Dedifferentiated amniotic fluid mesenchymal stem cell (primary cell): ENCODE measurements around the gene LIF.
A peak's percentile ranks its signal among the peaks of the same experiment; 100 is the strongest.
"Not testable (repeated sequence)": the region's sequence is repeated elsewhere in the genome, so short reads cannot be mapped to it uniquely, and the experiment has no call there.

ENCODE experiments used
- DNase-seq: peaks from one replicate; pipeline ENCODE4 v3.0.0-alpha.2; 2016; ENCODE audit errors: extremely low spot score

LIF gene

DNA sequence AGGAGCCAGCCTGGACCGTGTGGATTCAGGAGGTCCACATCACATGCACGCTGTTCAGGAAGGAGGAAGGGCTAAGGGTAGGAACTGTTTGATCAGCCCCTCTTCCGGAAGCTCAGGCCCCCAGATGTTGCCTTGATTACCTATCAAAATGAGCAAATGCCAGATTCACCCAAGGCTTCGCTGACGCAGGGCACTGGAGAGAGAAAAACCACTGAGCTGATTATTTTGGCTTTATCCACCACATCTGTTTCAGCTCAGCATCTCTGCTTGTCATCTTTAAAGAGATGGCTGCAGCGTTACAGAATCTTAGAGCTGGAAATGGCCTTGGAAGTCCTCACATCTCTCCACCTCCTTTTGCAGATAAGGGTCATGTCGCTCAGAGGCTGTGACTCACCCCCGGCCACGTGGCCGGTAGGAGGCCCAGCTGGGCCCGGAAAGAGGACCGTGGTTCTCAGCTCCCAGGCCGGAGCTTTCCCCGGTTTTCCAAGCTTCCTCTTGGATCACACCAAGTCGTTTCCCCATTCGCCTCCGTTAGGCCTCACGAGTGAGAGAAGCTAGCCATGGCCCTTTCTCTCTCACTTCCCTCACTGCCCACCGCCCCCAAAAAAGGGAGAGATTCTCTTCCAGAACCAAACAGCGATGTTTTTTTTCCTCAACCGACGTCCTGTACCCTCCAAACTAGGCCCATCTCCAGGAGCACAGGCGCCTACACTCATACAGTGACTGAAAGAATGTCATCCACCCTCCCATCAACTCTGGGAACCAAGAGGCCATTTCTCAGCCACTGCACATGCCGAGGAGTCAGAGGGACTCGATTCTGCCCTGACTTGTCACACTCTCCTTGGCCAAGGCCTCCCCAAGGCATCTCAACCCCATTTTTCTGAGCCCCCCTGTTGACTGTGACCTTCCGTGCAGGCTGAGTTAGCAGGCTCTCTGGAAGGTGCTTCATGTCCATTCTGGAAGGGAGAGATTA is 37.6 kb downstream of the LIF start:
- DNase-seq = peak; percentile 67

GRCh38 chr22:30206944-30207343 is 39.6 kb downstream of the LIF start:
- DNase-seq = peak; percentile 94

- peak; percentile 90 for DNase-seq
These were observed 41.1 kb downstream of the LIF start for GRCh38 chr22:30205281-30206115.

GRCh38 chr22:30204742-30205111 is 41.8 kb downstream of the LIF start:
- DNase-seq = peak; percentile 90

- no peak for DNase-seq
These were observed 42.4 kb downstream of the LIF start for GRCh38 chr22:30204015-30204741.

DNA sequence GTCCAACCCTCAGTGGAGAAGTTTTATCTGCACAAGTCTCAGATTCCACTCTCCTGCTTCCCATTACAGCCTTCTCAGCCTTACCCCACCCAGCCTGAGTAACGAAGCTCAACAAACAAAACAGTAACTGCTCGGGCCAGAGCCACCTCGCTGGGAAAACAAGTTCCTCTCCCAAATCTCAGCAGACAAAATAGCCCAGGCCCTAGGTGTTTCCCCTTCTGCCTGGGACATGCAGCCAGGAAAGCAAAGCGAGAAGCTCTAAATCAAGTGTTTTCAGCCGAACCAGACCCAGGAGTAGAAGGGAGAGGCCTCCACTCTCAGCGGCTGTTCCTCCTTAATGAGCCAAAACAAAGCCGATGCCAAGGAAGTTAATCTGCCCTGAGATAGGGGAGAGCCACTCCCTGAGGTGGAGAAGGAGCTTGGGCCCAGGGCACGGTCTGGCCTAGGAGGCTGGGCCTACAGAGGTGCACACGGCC is 44.0 kb downstream of the LIF start:
- peak; percentile 73 for DNase-seq

- DNase-seq = no peak
These were observed 44.6 kb downstream of the LIF start for GRCh38 chr22:30201945-30202344.

GRCh38 chr22:30200905-30201304 is 45.7 kb downstream of the LIF start:
- DNase-seq = not testable (repeated sequence)

GRCh38 chr22:30198921-30199320 is 47.6 kb downstream of the LIF start:
- DNase-seq = no peak

- DNase-seq = no peak
These were observed 48.3 kb downstream of the LIF start for GRCh38 chr22:30198152-30198825.

GRCh38 chr22:30197389-30197788 is 49.2 kb downstream of the LIF start:
- DNase-seq = no peak

DNA sequence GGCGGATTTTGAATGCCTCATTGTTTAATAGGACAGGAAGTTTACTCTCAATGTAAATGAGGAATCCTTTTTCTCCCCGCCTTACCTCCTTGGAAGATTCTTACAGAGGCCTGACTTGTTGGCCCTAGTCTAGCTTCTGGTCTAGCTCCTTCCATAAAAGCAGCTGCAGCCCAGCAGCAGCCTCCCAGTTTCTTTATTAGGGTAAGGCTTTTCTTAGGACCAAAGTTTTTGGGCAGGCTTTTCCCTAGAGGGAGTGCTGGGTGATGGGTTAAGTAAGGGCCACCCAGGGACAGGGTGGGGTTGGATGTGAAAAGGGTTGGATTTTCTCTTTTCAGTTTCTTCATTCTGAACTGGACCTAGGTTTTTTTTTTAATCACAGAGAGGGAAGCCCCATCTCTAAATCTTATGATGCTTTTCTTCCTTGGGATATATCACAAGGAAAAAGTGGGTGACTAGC is 49.7 kb downstream of the LIF start:
- DNase-seq = no peak

DNA sequence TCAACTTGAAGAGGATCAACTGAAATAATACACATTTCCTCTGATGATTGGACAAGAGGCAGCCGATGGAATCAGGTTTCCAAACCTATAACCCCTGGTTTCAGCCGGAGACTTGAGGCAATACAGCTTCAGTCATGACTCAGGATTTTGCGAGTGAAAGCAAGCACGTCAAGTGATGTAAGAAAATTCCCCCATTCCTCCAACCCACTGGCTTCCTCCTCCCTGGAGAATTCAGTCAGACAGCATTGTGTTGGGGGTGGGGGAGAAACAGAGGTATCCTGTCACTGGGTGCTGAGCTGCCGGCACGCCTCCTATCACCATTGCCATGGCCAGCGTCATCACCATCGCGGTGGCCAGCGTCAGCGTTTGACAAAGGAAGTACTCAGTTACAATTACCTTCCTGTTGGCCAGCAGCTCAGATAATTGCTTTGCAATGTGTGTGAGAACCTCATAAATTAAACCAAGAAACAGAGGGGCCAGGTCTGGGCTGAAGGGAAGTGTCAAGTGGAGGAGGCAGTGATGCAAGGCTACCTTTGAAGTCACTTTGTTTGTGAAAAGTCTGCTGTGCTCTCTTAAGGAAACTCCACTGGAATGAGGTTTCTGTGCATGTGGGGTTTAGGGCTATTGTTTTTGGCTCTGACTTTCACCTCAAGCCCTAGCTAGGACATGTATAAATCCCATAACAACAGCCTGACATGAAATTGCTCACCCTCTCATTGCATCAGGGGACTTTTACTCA is 50.2 kb downstream of the LIF start:
- peak; percentile 100 for DNase-seq

GRCh38 chr22:30195245-30196140 is 51.1 kb downstream of the LIF start:
- DNase-seq = no peak

DNA sequence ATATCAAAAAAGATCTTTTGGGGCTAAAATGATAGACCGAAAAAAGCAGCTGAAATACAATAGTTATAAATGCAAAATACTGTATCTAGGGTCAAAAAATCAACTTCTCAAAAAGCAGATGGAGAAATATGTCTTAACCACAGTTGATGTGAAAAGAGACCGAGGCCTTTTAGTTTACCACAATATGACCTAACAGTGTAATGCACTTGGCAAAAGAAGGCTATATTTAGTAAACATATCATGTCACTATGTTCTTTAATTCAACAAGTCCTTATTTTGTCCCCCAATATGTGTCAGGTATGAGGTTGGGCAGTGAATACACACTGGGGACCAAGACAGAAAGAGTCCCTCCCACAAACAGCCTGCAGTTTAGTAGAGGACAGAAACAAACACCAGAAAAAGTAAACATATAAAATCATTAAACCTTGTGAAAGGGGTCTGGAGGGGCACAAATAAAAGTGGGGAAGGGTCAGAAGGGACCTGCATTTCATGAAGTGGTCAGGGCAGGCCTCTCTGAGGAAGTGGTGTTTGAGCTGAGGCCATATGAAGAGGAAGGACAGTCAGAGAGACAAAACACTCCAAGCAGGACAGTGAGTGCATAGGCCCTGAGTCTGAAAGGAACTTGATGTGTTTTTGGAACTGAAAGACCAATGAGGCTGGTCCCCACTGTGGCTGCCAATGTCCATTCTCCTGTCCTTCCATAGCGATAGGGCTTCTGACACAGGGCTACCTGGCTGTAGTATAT is 53.4 kb downstream of the LIF start:
- no peak for DNase-seq

DNA sequence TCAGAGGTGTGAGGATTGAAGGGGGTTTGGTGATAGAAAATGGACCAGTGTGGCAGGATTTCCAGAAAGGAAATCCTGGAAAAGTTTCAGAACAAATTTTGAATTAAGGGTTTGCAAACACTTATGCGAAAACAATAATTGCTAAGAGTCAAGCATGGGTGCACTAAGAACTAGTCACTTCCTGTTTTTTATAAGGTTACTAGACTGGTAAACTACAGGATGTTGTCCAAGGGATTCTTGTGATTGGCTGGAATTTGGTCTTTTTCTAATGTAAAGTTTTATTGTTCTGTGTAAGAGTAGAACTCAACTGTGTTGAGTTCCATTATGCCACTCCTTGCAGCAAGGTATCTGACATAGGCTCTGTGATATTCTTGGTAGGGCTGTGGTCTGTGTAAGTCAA is 54.1 kb downstream of the LIF start:
- DNase-seq = no peak

- no peak for DNase-seq
These were observed 55.4 kb downstream of the LIF start for GRCh38 chr22:30191040-30191701.

DNA sequence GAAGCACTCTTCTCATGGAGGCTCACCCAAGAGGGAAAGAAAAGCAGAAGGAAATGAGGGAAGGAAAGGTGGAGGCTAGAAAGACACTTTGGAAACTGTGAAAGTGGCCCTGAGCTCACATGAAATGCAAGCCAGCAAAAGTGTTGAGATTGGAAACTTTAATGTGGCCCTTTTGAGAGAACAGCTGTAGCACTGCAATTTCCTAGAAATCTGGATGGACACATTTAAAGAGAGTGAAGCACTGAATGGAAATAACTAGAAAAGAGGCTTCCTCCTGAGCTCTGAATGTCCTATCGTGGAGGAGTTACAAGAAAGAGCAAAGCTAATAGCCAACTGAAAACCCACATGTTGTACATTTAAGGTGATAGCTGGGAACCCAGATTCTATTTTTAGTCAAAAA is 56.0 kb downstream of the LIF start:
- DNase-seq = no peak
